GM15510 (cell line): ENCODE results near the gene MYOM3.

ENCODE experiments used
- POLR2A ChIP-seq: IDR thresholded peaks from 3 replicates; pipeline ENCODE4 v1.6.1; 2011; ENCODE audit warnings: borderline replicate concordance; ENCODE audit not compliant: insufficient read length; ENCODE audit errors: extremely low read depth

MYOM3 gene

GRCh38 chr1:24111996-24112779 lies at the start of gene MYOM3:
MYOM3 (minus strand) TSS chr1:24112135; CDS start chr1:24108636, 3,499 bp downstream.
- no peak for TF ChIP-seq POLR2A

DNA sequence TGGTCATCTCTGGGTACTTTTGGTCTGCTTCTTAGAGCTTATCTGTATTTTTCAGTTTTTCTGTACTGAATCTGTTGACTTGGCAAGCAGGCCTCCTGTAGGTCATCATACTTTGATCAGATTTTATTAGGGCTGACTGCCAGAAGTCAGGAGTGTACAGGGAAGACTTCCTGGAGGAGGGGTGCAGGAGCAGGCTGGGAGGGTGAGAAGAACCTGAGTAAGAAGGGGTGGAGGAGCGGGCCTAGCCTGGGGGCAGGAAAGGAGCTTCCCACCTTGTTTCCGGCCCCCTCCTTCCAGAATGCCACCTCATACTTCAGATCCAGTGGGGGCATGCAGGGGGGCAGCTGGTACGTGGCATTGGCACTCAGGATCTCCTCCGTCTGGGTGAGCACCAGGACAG lies 49.3 kb upstream of the MYOM3 start:
- no peak for TF ChIP-seq POLR2A

DNA sequence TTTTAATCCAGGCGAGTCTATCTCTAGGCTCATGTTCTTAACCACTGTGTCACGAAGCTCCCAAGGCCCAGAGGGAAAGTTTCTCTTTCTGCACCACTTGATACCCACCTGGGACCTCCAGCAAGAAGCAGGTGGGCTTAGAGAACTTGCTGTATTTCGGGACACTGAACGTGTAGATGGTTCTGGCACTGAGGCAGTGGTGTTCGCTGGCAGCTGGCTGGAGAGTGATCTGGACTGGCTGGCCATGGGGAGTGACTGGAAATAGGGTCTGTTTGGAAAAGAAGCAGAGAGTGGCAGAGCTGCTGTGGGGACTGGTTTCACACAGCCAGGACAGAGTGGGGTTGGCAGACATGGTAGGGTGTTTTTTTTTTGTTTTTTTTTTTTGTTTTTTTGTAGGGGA lies 47.4 kb upstream of the MYOM3 start:
- TF ChIP-seq POLR2A, result no peak

DNA sequence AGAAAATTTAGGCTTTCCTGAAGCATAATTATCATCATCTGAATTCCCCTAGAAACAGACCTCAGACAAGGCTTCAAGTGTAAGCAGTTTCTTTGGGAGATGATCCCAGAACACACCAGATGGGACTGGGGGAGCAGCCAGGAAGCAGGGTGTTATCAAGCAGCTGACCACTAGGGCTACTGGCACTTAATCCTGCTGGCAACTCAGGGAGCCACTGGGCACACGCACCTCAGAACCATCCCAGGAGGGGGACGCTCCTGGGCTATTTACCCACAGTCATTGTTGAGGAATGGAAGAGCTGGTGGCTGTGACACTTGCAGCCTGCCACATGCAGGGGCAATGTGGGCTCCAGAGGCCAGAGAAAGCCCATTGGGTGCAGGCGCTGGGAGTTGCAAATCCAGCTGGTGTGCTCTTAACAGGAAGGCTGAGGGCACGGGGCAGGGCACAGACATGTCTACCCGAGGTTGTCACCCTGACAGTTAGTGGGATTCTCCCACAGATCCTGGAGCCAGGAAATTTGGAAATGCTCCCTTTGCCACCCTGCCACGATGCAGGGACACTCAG lies 46.1 kb upstream of the MYOM3 start:
- TF ChIP-seq POLR2A, result no peak

GRCh38 chr1:24156542-24157260 lies 44.8 kb upstream of the MYOM3 start:
- no peak for TF ChIP-seq POLR2A

DNA sequence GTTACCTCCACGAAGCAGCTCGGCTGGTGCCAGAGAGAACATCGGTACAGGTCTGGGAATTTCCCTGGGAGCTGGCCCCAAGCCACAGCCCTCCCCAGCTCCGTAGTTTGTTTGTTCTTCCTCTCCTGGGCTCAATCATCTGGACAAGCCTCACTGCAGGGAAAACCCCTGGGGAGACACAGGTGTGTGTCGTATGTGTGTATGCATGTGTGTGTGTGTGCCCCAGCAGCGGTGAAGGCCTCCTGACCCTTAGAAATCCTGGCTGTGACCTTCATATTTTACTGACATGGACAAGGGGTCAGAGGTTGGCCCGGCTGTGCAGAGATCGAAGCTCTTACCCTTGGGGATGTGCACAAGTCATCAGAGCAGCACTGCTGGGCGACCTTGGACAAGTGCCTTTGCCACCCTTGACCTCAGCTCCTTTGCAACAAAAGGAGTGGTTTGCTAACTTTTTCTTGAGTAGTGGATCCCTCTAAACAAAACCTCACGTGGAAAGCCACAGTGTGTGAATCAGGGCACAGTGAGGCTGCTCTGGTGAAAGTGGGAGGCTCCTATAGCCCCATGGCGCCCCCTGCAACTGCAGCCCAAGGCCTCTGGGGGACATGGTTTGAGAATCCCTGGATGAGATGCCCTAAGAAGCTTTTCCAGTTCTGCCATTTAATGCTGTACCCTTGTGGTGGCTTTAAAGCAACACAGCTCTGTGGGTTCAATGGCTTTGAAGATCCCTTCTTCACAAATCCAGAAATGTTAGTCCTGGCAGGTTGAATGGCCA lies 43.3 kb upstream of the MYOM3 start:
- no peak for TF ChIP-seq POLR2A

DNA sequence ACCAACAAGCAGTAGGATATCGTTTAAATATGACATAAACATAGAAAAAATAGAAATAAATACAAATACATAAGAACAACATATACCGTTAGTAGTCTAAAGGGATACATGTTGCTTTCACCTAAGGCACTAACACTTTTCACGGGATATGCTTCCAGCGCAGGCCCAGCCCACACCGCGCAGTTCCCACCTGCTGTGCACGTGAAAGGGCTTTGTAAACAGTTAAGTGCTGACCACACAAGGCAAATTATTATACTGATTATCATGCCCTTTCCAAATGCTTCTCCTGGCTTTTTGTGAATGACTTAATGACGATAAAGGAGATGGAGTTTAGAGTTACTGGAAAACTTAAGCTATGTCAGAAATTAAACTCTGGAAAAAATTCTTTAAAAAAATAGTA lies 42.3 kb upstream of the MYOM3 start:
- no peak for TF ChIP-seq POLR2A

- no peak for TF ChIP-seq POLR2A
Observed at GRCh38 chr1:24152631-24153494, 40.9 kb upstream of the MYOM3 start.

GRCh38 chr1:24151175-24151533 lies 39.2 kb upstream of the MYOM3 start:
- no peak for TF ChIP-seq POLR2A

DNA sequence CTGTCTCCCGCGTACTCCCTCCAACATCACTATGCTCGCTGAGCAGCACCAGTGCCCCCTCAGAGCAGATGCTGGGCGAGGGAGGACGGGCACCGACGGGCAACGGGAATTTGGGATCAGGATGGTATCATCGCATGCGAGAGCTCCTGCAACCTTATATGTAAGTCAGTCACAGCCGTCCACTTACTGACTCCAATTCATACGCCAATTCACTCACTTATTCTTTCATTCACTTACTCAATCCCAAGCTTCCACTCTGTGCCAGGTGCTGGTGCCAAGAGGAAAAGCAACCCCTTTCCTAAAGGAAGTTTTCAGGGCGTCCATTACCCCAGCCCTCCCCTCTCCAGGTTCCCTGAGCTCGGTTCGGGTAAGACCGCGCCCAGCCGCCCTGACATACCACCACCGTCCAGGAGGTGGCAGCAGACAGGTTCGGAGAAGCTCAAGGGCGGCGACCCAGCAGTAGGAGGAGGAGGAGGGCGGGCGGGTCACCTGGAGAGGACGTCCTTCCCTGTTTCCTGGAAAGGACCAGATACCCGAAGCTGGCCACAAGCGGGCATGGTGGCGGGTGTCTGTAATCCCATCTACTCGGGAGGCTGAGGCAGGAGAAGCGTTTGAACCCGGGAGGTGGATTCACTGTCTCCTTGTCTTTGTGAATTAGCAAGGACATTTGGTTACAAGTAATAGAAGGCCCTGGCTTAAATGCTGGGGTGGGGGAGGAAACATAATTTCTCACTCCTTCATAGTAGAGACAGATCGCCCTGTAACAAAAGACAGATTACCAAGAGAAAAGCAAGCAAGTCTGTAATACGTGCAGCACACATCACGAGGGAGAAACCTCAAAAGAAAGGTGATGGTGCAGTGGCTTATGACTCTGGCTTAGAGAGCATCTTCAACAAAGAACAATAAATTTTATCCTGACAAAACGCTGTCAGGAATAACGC lies 38.6 kb upstream of the MYOM3 start:
- no peak for TF ChIP-seq POLR2A

DNA sequence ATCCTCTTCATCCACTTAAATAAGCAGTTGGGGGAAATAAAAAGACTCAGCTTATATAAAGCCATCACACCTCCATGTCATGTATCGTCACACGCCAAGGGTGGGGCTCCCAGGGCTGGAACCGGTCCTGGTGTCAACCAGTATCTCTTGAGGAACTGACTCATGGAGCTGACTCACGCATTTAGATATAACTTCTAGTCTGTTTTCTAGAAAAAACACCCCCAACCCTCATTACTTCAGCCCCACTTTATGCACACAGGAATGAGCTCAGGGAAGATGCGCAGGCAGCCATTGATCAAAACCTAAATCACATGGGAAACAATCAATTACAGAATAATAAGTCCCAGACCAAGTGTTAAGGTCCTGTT lies 37.9 kb upstream of the MYOM3 start:
- no peak for TF ChIP-seq POLR2A

- TF ChIP-seq POLR2A, result no peak
Observed at GRCh38 chr1:24147816-24148215, 35.9 kb upstream of the MYOM3 start.

DNA sequence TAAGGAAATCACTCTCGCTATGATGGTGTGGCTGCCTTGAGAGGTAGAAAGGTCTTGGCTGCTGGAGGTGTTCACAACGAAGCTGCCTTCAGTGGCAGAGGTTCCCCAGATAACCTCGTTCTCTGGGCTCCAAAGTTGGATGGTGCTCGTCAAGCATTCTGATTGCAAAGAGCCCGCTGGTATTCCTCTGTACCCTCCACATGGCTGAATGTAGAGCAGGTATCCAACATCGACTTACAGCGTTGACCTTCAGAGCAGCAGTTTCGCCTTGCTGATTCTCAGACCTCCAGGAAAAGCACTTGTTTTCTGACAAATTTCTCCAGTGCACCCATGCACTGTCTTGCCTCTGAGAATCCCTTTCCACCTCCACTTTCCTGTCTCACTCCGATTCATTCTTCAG lies 35.3 kb upstream of the MYOM3 start:
- no peak for TF ChIP-seq POLR2A

GRCh38 chr1:24142546-24143534 lies 30.9 kb upstream of the MYOM3 start, which contains the start of gene IL22RA1:
IL22RA1 (minus strand) TSS chr1:24143140; CDS start chr1:24143082, 58 bp downstream.
- no peak for TF ChIP-seq POLR2A
